ENCODE measurements around the gene ADISSP. TPM values are rescaled to one million over a fixed set of nuclear protein-coding genes. Genes with fewer than 3 reads are reported as not detected.

Gene ADISSP
- total RNA-seq, 1 experiment from 2014 or later = 99.4 TPM

- H2AFZ ChIP-seq (ENCODE audit: low read depth, low read length, poor library complexity, severe bottlenecking) = no peak overlapping the region
- no peaks in the 10 kb centered on the region for H3K27me3 ChIP-seq (ENCODE audit: insufficient read depth, low read length)
- ChIA-PET RAD21 (ENCODE audit: low non-redundant PET in 1 of 2, low total read pairs in 2 of 2, uncharacterized antibody in 2 of 2, unreplicated experiment in 2 of 2) (no interaction called here), CTCF (no interaction called here), POLR2A (no interaction called here)
- no peak overlapping the region for H3K4me2 ChIP-seq (ENCODE audit: low read length)
- intact Hi-C loops (cut with micrococcal nuclease) = no loop called here
- DNase-seq (ENCODE audit: low read depth, low spot score) (no peak), ATAC-seq (no peak)
- no TSS peak for BruUV-seq (replicated peaks)
- no peaks in the 10 kb centered on the region for H4K20me1 ChIP-seq (ENCODE audit: insufficient read depth)
- H3K9me3 ChIP-seq (ENCODE audit: control insufficient read depth in 1 of 2, insufficient read depth in 1 of 2, low read depth in 1 of 2, low read length in 2 of 2) = no peaks in the 10 kb centered on the region
- TF ChIP-seq REST (IDR thresholded peaks at IDR 0.05; ENCODE audit: low read depth) (no peak), CBX3 (IDR thresholded peaks at IDR 0.05; ENCODE audit: low read depth) (no peak), CTCF (IDR thresholded peaks at IDR 0.05 in 2 of 3, conservative IDR thresholded peaks at IDR 0.05 in 1 of 3; ENCODE audit: borderline replicate concordance in 1 of 3, insufficient read depth in 1 of 3, low read depth in 2 of 3, low read length in 2 of 3) (no peak), RAD21 (IDR thresholded peaks at IDR 0.05; ENCODE audit: low read depth) (no peak), SIN3A (IDR thresholded peaks at IDR 0.05; ENCODE audit: low read depth) (no peak), EZH2 (IDR thresholded peaks at IDR 0.05) (no peak), ZNF274 (IDR thresholded peaks at IDR 0.05; ENCODE audit: low read depth, low read length) (no peak), ELF1 (IDR thresholded peaks at IDR 0.05; ENCODE audit: borderline replicate concordance, low read depth) (no peak), POLR2AphosphoS5 (IDR thresholded peaks at IDR 0.05; ENCODE audit: low read depth, low read length) (no peak), YY1 (IDR thresholded peaks at IDR 0.05; ENCODE audit: extremely low read depth, insufficient replicate concordance, low read depth, low read length) (no peak), POLR2A (IDR thresholded peaks at IDR 0.05; ENCODE audit: borderline replicate concordance, extremely low read depth, insufficient read depth, insufficient read length) (no peak), SP1 (IDR thresholded peaks at IDR 0.05; ENCODE audit: low read depth) (no peak), FOSL1 (IDR thresholded peaks at IDR 0.05; ENCODE audit: low read depth) (no peak)
- H3K27ac ChIP-seq (ENCODE audit: low read depth, low read length) = no peak overlapping the region; the same call in 1 of the 2 replicates
- H3K4me3 ChIP-seq (replicated peaks in 1 of 2; ENCODE audit: low read depth in 1 of 2, low read length in 2 of 2) = no peak overlapping the region
- peaks cover 9 to 33% of the 10 kb centered on the region in 2 experiments; a peak in 3 of 4 replicates for H3K36me3 ChIP-seq (ENCODE audit: control insufficient read depth in 1 of 2, insufficient read depth in 2 of 2, low read length in 2 of 2)
- H3K9me2 ChIP-seq (ENCODE audit: insufficient read depth) = no peaks in the 10 kb centered on the region
- no peak overlapping the region for H3K9ac ChIP-seq (ENCODE audit: low read length)
- H3K79me2 ChIP-seq (ENCODE audit: insufficient read depth, low read length) = peaks cover 28% of the 10 kb centered on the region
- H3K4me1 ChIP-seq (ENCODE audit: control insufficient read depth in 1 of 2, insufficient read depth in 2 of 2, low read length in 2 of 2) = no peaks in the 10 kb centered on the region; a peak in 1 of 4 replicates
Observed at GRCh38 chr20:3759316-3759823, 8.2 kb downstream of the ADISSP start.

All from HCT116 (cell line).